ENCODE measurements around the gene SUPT5H. TPM values are rescaled to one million over a fixed set of nuclear protein-coding genes. Genes with fewer than 3 reads are reported as not detected.

SUPT5H gene
- total RNA-seq, 2 donors from 2014 or later = 79.8 to 246 TPM

DNA sequence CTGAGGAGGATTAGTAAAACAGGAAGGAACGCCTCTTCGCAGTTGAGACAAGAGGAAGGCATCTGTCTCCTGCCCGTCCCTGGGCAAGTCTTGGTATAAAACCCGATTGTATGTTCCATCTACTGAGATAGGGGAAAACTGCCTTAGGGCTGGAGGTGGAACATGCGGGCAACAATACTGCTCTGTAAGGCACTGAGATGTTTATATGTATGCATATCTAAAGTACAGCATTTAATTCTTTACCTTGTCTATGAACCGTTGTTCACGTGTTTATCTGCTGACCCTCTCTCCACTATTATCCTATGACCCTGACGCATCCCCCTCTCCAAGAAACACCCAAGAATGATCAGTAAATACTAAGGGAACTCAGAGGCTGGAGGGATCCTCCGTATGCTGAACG lies 34.5 kb downstream of the SUPT5H start:
- no peak for TF ChIP-seq POLR2A (IDR thresholded peaks at IDR 0.05)
- TF ChIP-seq, protein P1, sequence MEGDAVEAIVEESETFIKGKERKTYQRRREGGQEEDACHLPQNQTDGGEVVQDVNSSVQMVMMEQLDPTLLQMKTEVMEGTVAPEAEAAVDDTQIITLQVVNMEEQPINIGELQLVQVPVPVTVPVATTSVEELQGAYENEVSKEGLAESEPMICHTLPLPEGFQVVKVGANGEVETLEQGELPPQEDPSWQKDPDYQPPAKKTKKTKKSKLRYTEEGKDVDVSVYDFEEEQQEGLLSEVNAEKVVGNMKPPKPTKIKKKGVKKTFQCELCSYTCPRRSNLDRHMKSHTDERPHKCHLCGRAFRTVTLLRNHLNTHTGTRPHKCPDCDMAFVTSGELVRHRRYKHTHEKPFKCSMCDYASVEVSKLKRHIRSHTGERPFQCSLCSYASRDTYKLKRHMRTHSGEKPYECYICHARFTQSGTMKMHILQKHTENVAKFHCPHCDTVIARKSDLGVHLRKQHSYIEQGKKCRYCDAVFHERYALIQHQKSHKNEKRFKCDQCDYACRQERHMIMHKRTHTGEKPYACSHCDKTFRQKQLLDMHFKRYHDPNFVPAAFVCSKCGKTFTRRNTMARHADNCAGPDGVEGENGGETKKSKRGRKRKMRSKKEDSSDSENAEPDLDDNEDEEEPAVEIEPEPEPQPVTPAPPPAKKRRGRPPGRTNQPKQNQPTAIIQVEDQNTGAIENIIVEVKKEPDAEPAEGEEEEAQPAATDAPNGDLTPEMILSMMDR (IDR thresholded peaks at IDR 0.05) = no peak
- TF ChIP-seq POLR2AphosphoS5 (IDR thresholded peaks at IDR 0.05) = no peak
- H3K27me3 ChIP-seq (replicated peaks; ENCODE audit: insufficient read depth) = no peaks in the 10 kb centered on the region
- intact Hi-C loops (cut with DNase I) = no loop called here
- no peaks in the 10 kb centered on the region for H3K9me3 ChIP-seq
- peak overlapping the region; percentile 85 to 97 for H3K4me3 ChIP-seq
- DNase-seq (ENCODE audit: low spot score) = no peak
- H3K27ac ChIP-seq = peak overlapping the region; percentile 77 to 82
- H3K36me3 ChIP-seq = no peaks in the 10 kb centered on the region
- 32% methylated on average over 10 of the region's 10 CpGs for WGBS
- H3K4me1 ChIP-seq (replicated peaks) = peaks cover 12% of the 10 kb centered on the region

DNA sequence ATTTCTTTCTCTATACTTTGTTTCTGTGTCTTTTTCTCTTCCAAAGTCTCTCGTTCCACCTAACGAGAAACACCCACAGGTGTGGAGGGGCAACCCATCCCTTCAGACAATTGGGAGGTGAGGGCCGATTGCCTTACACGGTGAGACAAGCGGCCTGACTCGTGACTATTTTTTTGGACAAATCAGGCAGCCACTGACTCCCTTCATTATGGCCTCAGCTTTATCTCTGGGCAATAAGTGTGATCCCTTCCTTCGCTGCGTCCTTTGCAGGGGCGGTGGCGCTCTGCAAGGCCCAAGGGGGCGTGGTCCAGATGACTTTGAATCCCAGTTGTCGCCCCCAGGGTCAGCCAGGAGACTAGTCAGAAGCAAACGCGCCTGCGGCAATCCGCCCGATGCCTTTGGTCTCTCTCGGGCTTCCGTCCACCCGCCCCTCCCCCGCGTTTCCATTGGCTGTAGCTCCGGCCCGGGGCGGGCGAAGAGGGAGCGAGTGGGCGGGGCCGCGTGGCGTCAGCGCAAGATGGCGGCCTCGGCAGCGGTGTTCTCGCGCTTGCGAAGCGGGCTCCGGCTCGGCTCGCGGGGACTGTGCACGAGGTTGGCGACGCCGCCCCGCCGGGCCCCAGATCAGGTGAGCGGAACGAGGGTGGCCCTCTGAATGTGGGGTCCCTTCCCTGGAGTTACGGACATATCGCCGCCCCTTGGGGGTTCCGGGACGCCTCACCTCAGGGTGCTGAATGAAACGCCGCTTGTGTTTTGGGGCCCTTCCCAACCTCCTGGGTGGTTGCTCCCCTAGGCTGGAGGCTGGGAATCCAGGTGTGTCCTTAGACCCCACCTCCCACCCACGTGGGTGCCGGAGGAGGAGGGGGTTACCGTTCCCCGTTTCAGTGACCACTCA lies 35.2 kb downstream of the SUPT5H start, which contains the start of gene TIMM50:
TSS of gene TIMM50 (plus strand) at position 502 of the 892 bp plus-strand sequence. CDS start at position 518, 16 bp downstream.
- TF ChIP-seq, protein P1 (IDR thresholded peaks at IDR 0.05) = peak in 1 of 4 experiments; percentile 36
- TF ChIP-seq POLR2AphosphoS5 (IDR thresholded peaks at IDR 0.05) (peak; percentile 98), POLR2A (IDR thresholded peaks at IDR 0.05) (peak; percentile 58)
- DNase-seq (ENCODE audit: low spot score) = peak; percentile 93
- H3K4me1 ChIP-seq (replicated peaks) = peaks cover 12% of the 10 kb centered on the region
- H3K27ac ChIP-seq = peak within 1 kb of the TSS; percentile 77 to 82
- WGBS = under 1% methylated on average over 62 of the region's 62 CpGs
- no peaks in the 10 kb centered on the region for H3K36me3 ChIP-seq
- peak within 1 kb of the TSS; percentile 85 to 97 for H3K4me3 ChIP-seq
- no peaks in the 10 kb centered on the region for H3K27me3 ChIP-seq (replicated peaks; ENCODE audit: insufficient read depth)
- H3K9me3 ChIP-seq = no peaks in the 10 kb centered on the region
- intact Hi-C loops (cut with DNase I) = no loop called here

DNA sequence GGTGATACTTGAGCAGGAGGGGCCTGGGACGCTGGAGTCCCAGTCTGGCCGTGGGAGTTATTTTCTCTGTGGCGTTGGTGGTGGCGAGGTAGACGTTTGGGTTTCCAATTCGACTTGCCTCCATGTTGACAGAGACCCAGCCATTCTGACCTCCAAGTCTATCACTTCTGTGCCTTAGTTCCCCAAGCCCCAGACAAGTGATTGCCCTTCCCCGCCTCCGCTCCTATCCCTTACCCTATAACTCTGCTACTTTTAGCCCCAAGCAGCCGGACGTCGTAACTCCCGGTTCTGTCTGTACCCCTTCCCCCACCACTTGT lies 35.8 kb downstream of the SUPT5H start:
- intact Hi-C loops (cut with DNase I) = no loop called here
- Histone ChIP-seq H3K4me1 (replicated peaks) (peaks cover 12% of the 10 kb centered on the region), H3K27ac (peak overlapping the region; percentile 77 to 82), H3K4me3 (peak overlapping the region; percentile 85 to 97), H3K9me3 (no peaks in the 10 kb centered on the region), H3K27me3 (replicated peaks; ENCODE audit: insufficient read depth) (no peaks in the 10 kb centered on the region), H3K36me3 (no peaks in the 10 kb centered on the region)
- DNase-seq (ENCODE audit: low spot score) = no peak
- no peak for TF ChIP-seq POLR2A (IDR thresholded peaks at IDR 0.05)
- TF ChIP-seq, protein P1 (IDR thresholded peaks at IDR 0.05) = no peak
- no peak for TF ChIP-seq POLR2AphosphoS5 (IDR thresholded peaks at IDR 0.05)
- 1% methylated on average over 12 of the region's 12 CpGs for WGBS

DNA sequence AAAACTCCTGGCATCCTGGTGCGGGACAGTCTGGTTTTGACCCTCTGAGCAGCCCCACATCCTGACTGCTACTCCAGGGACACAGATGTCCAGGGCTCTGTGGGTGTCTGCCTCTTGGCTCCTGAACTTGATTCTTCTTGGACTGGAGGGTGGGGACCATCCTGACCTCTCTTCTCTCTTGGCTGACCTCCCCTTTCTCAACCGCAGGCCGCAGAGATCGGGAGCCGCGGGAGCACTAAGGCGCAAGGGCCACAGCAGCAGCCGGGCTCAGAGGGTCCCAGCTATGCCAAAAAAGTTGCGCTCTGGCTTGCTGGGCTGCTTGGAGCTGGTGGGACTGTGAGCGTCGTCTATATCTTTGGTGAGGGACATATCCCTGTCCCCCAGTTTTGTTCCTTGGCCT lies 36.3 kb downstream of the SUPT5H start:
- no peaks in the 10 kb centered on the region for H3K36me3 ChIP-seq
- no peaks in the 10 kb centered on the region for H3K27me3 ChIP-seq (replicated peaks; ENCODE audit: insufficient read depth)
- TF ChIP-seq POLR2A (IDR thresholded peaks at IDR 0.05) (no peak), POLR2AphosphoS5 (IDR thresholded peaks at IDR 0.05) (no peak)
- TF ChIP-seq, protein P1 (IDR thresholded peaks at IDR 0.05) = no peak
- H3K9me3 ChIP-seq = no peaks in the 10 kb centered on the region
- WGBS = 65% methylated on average over 11 of the region's 11 CpGs
- intact Hi-C loops (cut with DNase I) = no loop called here
- DNase-seq (ENCODE audit: low spot score) = no peak
- peak overlapping the region; percentile 85 to 97 for H3K4me3 ChIP-seq
- H3K4me1 ChIP-seq (replicated peaks) = peaks cover 12% of the 10 kb centered on the region
- no peak overlapping the region for H3K27ac ChIP-seq

DNA sequence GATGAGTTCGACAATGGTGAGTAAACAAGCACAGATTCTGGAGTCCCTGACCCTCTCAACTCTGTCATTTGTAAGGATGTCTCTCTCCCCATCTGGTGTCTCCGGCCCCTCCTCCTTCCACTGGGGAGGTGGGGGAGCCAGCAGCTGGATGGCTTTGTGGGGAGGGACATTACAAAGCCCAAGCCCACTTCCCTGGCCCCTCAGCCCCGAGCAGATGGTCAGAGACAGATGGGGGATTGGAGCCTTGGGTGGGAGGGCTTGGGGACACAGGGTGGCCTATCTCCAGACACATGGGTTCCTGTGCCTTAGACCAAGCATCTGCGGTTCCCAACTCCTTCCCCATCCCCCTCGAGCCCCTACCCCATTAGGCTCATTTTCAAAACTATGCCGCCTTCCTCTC lies 37.8 kb downstream of the SUPT5H start:
- no peaks in the 10 kb centered on the region for H3K9me3 ChIP-seq
- no peak for DNase-seq (ENCODE audit: low spot score)
- H3K4me1 ChIP-seq (replicated peaks) = peaks cover 12% of the 10 kb centered on the region
- H3K36me3 ChIP-seq = peaks cover 1 to 3% of the 10 kb centered on the region in 2 donors
- H3K27ac ChIP-seq = no peak overlapping the region
- no peak overlapping the region for H3K4me3 ChIP-seq
- TF ChIP-seq POLR2A (IDR thresholded peaks at IDR 0.05) (no peak), POLR2AphosphoS5 (IDR thresholded peaks at IDR 0.05) (no peak)
- TF ChIP-seq, protein P1 (IDR thresholded peaks at IDR 0.05) = no peak
- intact Hi-C loops (cut with DNase I) = no loop called here
- 72% methylated on average over 6 of the region's 6 CpGs for whole genome bisulfite sequencing
- no peaks in the 10 kb centered on the region for H3K27me3 ChIP-seq (replicated peaks; ENCODE audit: insufficient read depth)

Data from prostate gland (tissue), 2 donors.